DMS153 (cell line): ENCODE data around the gene ARID5A.

Experiments used
- DNase-seq: peaks from one replicate; lab custom pipeline; 2025; lab: John Stamatoyannopoulos, UW

The ARID5A gene

GRCh38 chr2:96601382-96602292 lies 65.1 kb downstream of the ARID5A start:
- no peak for DNase-seq
